GM12873 (cell line): ENCODE measurements around the gene CERS6.

Experiments
- TF ChIP-seq, protein P1 (sequence below): IDR thresholded peaks from 2 replicates; pipeline ENCODE4 v1.5.1; 2012; ENCODE audit warnings: low read depth, mild to moderate bottlenecking, moderate library complexity, low read length, control low read depth; ENCODE audit not compliant: insufficient read depth; ENCODE audit errors: missing control alignments

The CERS6 gene

DNA sequence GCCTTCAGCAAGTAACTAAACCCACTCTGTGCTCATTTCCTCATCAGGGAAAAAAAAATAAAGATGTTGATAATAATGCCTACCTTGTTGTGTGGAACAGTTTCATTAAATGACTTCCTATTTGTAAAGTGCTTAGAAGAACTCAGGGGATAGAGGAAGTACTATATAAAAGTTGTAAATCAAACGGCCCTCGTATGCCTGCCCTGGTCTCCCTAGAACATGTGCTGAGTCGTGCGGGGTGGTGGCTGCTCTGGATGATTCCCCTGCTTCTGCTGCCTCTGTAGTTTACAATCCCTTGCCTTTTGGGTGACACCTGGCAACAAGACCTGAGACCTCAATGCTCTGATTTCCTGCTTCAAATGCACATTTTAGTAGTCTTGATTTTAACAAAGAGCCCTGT lies 170.0 kb downstream of the CERS6 start:
- TF ChIP-seq, protein P1, sequence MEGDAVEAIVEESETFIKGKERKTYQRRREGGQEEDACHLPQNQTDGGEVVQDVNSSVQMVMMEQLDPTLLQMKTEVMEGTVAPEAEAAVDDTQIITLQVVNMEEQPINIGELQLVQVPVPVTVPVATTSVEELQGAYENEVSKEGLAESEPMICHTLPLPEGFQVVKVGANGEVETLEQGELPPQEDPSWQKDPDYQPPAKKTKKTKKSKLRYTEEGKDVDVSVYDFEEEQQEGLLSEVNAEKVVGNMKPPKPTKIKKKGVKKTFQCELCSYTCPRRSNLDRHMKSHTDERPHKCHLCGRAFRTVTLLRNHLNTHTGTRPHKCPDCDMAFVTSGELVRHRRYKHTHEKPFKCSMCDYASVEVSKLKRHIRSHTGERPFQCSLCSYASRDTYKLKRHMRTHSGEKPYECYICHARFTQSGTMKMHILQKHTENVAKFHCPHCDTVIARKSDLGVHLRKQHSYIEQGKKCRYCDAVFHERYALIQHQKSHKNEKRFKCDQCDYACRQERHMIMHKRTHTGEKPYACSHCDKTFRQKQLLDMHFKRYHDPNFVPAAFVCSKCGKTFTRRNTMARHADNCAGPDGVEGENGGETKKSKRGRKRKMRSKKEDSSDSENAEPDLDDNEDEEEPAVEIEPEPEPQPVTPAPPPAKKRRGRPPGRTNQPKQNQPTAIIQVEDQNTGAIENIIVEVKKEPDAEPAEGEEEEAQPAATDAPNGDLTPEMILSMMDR: no peak

DNA sequence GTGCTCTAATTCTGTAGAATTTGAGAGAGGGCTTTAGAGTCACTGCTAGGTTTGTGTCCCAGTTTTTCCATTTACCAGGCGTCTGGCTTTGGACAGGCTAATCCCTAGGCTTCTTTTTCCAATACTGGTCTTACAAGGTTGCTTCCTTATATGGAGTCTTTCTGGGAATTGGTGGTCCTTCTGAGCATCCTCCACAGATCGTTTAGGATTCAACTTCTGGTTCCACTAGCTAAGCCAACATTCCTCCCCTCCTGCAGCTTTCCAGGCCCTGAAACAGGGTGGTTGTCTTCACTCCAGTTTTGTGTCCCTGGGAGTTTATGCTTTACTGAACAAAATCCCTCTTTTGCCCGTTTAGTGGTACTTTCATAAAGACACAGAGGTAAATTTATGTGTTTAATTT lies 170.6 kb downstream of the CERS6 start:
- TF ChIP-seq, protein P1: no peak

DNA sequence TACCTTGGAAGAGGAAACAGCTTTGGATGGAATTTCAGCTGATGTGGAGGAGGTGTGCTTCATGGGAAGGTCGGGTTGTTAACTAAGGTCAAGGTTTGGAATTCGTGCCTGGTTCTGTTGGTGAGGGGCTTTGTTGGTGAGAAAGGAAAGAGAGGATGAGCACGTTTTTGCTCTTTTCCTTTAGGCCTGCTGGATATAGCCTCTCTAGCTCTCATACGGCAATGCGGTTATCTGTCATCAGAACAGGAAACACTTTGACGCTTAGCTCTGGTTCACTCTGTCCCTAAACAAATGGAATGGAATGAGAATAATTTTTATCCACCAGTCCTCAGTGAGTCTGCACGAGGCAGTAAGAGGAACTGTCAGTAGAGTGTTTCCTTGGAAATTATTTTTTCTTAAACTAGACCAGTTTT lies 176.6 kb downstream of the CERS6 start:
- TF ChIP-seq, protein P1: no peak

DNA sequence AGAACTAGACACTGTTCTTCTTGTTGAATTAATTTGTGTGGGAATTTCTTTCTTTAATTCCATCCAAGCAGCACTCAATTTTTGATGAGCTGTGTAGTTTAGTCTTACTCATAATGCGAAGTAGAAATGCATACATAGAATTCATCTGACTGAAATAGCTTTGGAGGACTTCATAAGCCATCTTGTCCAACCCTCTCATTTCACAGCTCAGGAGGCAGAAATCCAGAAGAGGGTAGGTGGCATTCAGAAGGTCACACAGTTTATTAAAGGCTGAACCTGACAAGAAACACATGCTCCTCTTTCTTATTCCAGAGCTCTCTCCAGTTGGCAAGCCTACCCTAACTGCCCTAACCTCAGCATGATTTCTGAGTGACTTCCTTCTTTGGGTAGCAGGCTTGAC lies 177.1 kb downstream of the CERS6 start:
- TF ChIP-seq, protein P1: no peak

DNA sequence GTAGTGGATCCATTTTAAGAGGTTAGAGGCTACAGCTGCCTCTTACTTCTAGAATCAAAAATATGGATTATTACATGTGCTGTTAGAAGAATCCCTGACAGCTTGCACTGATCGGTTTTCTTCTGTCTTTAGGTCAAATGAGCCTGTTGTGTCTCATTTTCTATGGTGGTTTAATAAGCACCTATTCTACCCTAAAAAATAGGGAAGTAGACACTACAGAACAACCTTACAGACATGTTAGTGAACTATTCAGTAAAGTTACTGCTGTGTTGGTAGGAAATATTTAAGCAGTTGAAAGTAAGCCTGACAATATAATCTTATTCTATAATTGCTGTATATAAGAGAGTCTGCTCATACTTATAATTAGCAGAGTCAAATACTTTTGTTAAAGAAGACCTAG lies 177.8 kb downstream of the CERS6 start:
- TF ChIP-seq, protein P1: no peak

DNA sequence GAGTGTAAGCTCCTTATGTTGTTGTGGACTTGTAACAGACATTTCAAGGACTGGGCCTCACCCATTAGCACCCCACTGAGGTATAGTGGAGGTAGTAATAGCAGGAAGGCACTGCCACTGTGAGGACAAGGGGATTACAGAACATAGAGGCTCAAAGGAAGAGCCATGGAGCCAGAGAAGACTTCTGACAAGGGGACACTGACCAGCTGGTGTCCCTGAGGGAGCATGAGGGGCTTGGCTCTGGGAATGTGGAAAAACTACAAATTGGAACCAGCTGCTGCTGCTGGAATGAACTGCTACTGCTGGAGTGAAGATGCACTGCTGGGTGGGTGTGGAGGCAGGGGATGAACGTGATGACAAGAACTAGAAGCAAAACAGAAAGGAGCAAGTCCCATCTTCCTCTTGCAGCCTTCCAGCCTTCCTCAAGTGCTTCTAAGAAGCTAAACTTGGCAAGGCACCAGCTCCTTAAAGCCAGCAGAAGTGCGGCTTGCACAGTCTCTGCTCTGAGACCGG lies 179.0 kb downstream of the CERS6 start:
- TF ChIP-seq, protein P1: no peak

DNA sequence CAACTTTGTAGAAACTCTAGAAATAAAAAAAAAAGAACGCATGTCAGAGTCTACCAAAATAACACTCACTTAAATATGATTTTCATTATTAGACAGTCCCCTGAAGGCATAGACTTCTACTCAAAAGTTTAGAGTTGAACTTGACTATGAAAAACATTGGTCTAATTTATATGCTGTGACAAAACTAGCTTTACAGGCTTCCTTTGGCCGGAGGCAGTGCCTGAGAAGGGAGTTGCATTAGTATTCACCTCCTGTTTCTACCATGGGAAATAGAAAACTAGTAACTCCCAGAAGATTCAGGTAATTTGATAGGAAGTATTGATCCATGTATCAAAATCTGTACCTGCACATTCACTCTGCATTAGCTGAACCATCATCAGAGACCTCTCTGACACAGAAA lies 182.9 kb downstream of the CERS6 start:
- TF ChIP-seq, protein P1: no peak
